Lower leg skin (tissue), 3 donors: ENCODE data around the gene ZFP36.

Source experiments
- POLR2A ChIP-seq, 2 donors: fragments of 450-650 bp; IDR thresholded peaks; one replicate each; pipeline ENCODE4 v1.6.1; 2016 to 2017; ENCODE audit warnings: antibody characterized with exemption in 2 of 2, mild to moderate bottlenecking in 1 of 2, moderate library complexity in 1 of 2
- TF ChIP-seq, protein P1 (sequence below), 3 donors: fragments of 450-650 bp; IDR thresholded peaks; one replicate each; pipeline ENCODE4 v1.5.1; 2016; ENCODE audit warnings: antibody characterized with exemption in 3 of 3, mild to moderate bottlenecking in 3 of 3, moderate library complexity in 2 of 3

DNA sequence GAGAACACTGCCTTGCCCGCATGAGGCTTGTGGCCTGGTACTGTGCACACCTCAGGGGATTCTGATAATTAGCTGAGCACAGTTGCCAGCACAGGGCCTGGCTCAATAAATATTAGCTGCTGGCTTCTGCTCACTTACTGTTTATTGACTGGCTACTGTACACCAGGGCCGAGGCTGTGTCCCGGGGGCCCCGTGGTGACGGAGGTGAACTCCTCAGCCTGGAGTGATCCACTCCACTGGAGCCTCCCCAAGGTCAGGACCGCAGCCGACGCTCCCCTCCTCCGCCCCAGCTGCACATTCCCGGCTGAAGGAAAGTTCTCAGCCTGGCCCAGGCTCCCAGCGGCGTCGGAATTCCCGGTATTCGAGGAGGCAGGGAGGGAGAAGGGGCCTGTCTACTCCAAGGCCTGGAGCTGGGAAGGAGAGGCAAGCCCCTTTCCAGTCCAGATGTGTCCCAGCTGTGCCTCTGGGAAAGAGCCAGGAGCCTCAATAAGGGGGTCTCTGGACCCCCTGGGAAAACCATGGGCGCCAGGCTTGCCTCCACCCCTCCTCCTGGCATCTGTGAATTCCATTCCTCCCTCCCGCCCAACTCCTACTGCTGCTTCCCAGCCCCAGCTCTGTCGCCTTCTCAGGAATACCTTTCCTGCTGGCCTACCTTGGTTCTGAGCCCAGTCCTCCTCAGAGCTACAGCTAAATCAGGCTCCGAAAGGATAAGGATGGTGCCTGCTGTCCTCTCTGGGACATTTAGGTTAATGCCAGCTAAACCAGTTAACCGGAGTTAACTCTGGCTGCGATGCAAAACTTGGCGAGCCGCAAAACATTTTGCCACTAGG, 21.9 kb downstream of the ZFP36 start:
- TF ChIP-seq, protein P1, sequence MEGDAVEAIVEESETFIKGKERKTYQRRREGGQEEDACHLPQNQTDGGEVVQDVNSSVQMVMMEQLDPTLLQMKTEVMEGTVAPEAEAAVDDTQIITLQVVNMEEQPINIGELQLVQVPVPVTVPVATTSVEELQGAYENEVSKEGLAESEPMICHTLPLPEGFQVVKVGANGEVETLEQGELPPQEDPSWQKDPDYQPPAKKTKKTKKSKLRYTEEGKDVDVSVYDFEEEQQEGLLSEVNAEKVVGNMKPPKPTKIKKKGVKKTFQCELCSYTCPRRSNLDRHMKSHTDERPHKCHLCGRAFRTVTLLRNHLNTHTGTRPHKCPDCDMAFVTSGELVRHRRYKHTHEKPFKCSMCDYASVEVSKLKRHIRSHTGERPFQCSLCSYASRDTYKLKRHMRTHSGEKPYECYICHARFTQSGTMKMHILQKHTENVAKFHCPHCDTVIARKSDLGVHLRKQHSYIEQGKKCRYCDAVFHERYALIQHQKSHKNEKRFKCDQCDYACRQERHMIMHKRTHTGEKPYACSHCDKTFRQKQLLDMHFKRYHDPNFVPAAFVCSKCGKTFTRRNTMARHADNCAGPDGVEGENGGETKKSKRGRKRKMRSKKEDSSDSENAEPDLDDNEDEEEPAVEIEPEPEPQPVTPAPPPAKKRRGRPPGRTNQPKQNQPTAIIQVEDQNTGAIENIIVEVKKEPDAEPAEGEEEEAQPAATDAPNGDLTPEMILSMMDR (IDR thresholded peaks at IDR 0.05) = no peak
- no peak for TF ChIP-seq POLR2A (IDR thresholded peaks at IDR 0.05)
